GM23338 (cell line): ENCODE results near the gene CAPN9. TPM values are rescaled to one million over a fixed set of nuclear protein-coding genes. Genes with fewer than 3 reads are reported as not detected.

Experiments
- ATAC-seq: fragments of 200-7000 bp; cut with Tn5 transposase; 3 replicates; pipeline ENCODE4 v1.9.1; 2020
- DNase-seq: peaks from one replicate; pipeline ENCODE4 v3.0.0-alpha.2; 2015; ENCODE audit warnings: low spot score
- H2AFZ ChIP-seq: fragments of 200-600 bp; sonication (generic); 2 replicates; pipeline ENCODE4 v1.8.0; 2016; ENCODE audit warnings: antibody characterized with exemption, mild to moderate bottlenecking, moderate library complexity
- H3F3A ChIP-seq: fragments of 200-600 bp; sonication (generic); replicated peaks from 2 replicates; pipeline ENCODE4 v1.8.0; 2017; ENCODE audit warnings: antibody characterized with exemption, mixed run types, low read depth
- H3K27ac ChIP-seq: fragments of 200-600 bp; sonication (generic); 2 replicates; pipeline ENCODE4 v1.6.1; 2016; ENCODE audit warnings: low read depth
- H3K27me3 ChIP-seq: fragments of 200-600 bp; sonication (generic); 2 replicates; pipeline ENCODE4 v1.8.0; 2016; ENCODE audit warnings: mild to moderate bottlenecking, mixed run types, moderate library complexity; ENCODE audit not compliant: insufficient read depth
- H3K36me3 ChIP-seq: fragments of 200-600 bp; sonication (generic); 2 replicates; pipeline ENCODE4 v1.8.0; 2016; ENCODE audit warnings: mild to moderate bottlenecking; ENCODE audit not compliant: insufficient read depth
- H3K4me1 ChIP-seq: fragments of 200-600 bp; sonication (generic); 2 replicates; pipeline ENCODE4 v1.8.0; 2016; ENCODE audit warnings: mild to moderate bottlenecking, moderate library complexity; ENCODE audit not compliant: insufficient read depth
- H3K4me2 ChIP-seq: fragments of 200-600 bp; sonication (generic); 2 replicates; pipeline ENCODE4 v1.7.1; 2017; ENCODE audit warnings: mixed run types
- H3K4me3 ChIP-seq: fragments of 200-600 bp; sonication (generic); 2 replicates; pipeline ENCODE4 v1.6.1; 2016; ENCODE audit warnings: mixed run types
- H3K79me2 ChIP-seq: fragments of 200-600 bp; sonication (generic); replicated peaks from 2 replicates; pipeline ENCODE4 v1.8.0; 2017; ENCODE audit warnings: mild to moderate bottlenecking; ENCODE audit not compliant: insufficient read depth
- H3K9me2 ChIP-seq: fragments of 200-600 bp; sonication (generic); 2 replicates; pipeline ENCODE4 v1.8.0; 2017; ENCODE audit not compliant: insufficient read depth
- H4K20me1 ChIP-seq: fragments of 200-600 bp; sonication (generic); replicated peaks from 2 replicates; pipeline ENCODE4 v1.8.0; 2017; ENCODE audit warnings: mild to moderate bottlenecking; ENCODE audit not compliant: insufficient read depth
- H3K27ac Mint-ChIP-seq: 2 replicates; pipeline ENCODE4 v1.8.0; 2020; ENCODE audit warnings: inconsistent platforms, mild to moderate bottlenecking, moderate library complexity, mixed read lengths
- H3K27me3 Mint-ChIP-seq: 3 replicates; pipeline ENCODE4 v1.8.0; 2022; ENCODE audit warnings: low read depth, mild to moderate bottlenecking, moderate library complexity, mixed read lengths, inconsistent platforms; ENCODE audit not compliant: insufficient read depth, poor library complexity
- H3K36me3 Mint-ChIP-seq: 3 replicates; pipeline ENCODE4 v1.8.0; 2021; ENCODE audit warnings: low read depth, mild to moderate bottlenecking, inconsistent platforms, moderate library complexity, mixed read lengths
- H3K4me1 Mint-ChIP-seq: 3 replicates; pipeline ENCODE4 v1.8.0; 2020; ENCODE audit warnings: mild to moderate bottlenecking, inconsistent platforms, mixed read lengths
- H3K4me3 Mint-ChIP-seq: 3 replicates; pipeline ENCODE4 v1.8.0; 2021; ENCODE audit warnings: moderate library complexity, mild to moderate bottlenecking, inconsistent platforms, mixed read lengths
- H3K9me3 Mint-ChIP-seq: 3 replicates; pipeline ENCODE4 v1.8.0; 2020; ENCODE audit warnings: moderate library complexity, mild to moderate bottlenecking, inconsistent platforms, mixed read lengths
- CREB1 ChIP-seq: fragments of 250-450 bp; sonication (Bioruptor Pico); IDR thresholded peaks from 2 replicates; pipeline ENCODE4 v1.5.0; 2020; ENCODE audit warnings: low read depth, mild to moderate bottlenecking, moderate library complexity
- CTCF ChIP-seq, 2 experiments: fragments of 200-600 bp in 1 of 2; sonication (generic) in 1 of 2; conservative IDR thresholded peaks; 2 replicates each; pipeline versions ENCODE4 v1.5.1 to v1.6.1; 2016 to 2017; ENCODE audit warnings: antibody characterized with exemption in 2 of 2, low read depth in 2 of 2, mild to moderate bottlenecking in 2 of 2, moderate library complexity in 1 of 2
- EZH2 ChIP-seq: fragments of 200-600 bp; sonication (generic); IDR thresholded peaks from one replicate; pipeline ENCODE4 v1.8.0; 2017; ENCODE audit warnings: antibody characterized with exemption, mild to moderate bottlenecking, low read depth; ENCODE audit not compliant: unreplicated experiment
- EZH2phosphoT487 ChIP-seq: fragments of 200-600 bp; sonication (generic); IDR thresholded peaks from one replicate; pipeline ENCODE4 v1.8.1; 2018; ENCODE audit warnings: antibody characterized with exemption; ENCODE audit not compliant: unreplicated experiment
- JUNB ChIP-seq: IDR thresholded peaks from one replicate; pipeline ENCODE4 v1.6.1; 2016; ENCODE audit warnings: antibody characterized with exemption; ENCODE audit not compliant: unreplicated experiment
- NANOG ChIP-seq: IDR thresholded peaks from 2 replicates; pipeline ENCODE4 v1.6.1; 2016; ENCODE audit warnings: antibody characterized with exemption, borderline replicate concordance
- POLR2AphosphoS5 ChIP-seq: IDR thresholded peaks from 2 replicates; pipeline ENCODE4 v1.6.1; 2016; ENCODE audit warnings: antibody characterized with exemption, low read depth
- REST ChIP-seq: IDR thresholded peaks from one replicate; pipeline ENCODE4 v1.6.1; 2018; ENCODE audit warnings: antibody characterized with exemption; ENCODE audit not compliant: unreplicated experiment
- STAT1 ChIP-seq: IDR thresholded peaks from one replicate; pipeline ENCODE4 v1.6.1; 2016; ENCODE audit warnings: antibody characterized with exemption; ENCODE audit not compliant: unreplicated experiment
- ZNF114 ChIP-seq: fragments of 250-450 bp; sonication (Bioruptor Pico); IDR thresholded peaks from 2 replicates; pipeline ENCODE4 v1.5.0; 2020; ENCODE audit warnings: mild to moderate bottlenecking, moderate library complexity
- ZNF331 ChIP-seq: fragments of 250-450 bp; sonication (Bioruptor Pico); IDR thresholded peaks from 2 replicates; pipeline ENCODE4 v1.5.0; 2020; ENCODE audit warnings: low read depth, mild to moderate bottlenecking, moderate library complexity
- polyA plus RNA-seq: library from polyadenylated mRNA; unstranded; fragments of >200 nt; fragmentation: Nextera tagmentation; extraction: Ambion mirVana; gene quantifications from 2 replicates; pipeline ENCODE4 v1.2.1, GENCODE V29; 2016
- total RNA-seq: library from RNA; depleted of rRNA; stranded (reverse); fragments of >200 nt; shearing (Covaris generic); gene quantifications from 2 replicates; pipeline ENCODE4 v1.2.3, GENCODE V29; 2014
- TF ChIP-seq, protein P1 (sequence below): fragments of 250-450 bp; sonication (Bioruptor Pico); IDR thresholded peaks from 2 replicates; pipeline ENCODE4 v1.5.0; 2020; ENCODE audit warnings: mild to moderate bottlenecking, moderate library complexity
- TF ChIP-seq, protein P2 (sequence below): IDR thresholded peaks from 2 replicates; pipeline ENCODE4 v1.6.1; 2016; ENCODE audit warnings: antibody characterized with exemption

The CAPN9 gene
- total and polyA plus RNA-seq, 2 experiments from 2014 or later, result 0.07 TPM; not detected in 1

DNA sequence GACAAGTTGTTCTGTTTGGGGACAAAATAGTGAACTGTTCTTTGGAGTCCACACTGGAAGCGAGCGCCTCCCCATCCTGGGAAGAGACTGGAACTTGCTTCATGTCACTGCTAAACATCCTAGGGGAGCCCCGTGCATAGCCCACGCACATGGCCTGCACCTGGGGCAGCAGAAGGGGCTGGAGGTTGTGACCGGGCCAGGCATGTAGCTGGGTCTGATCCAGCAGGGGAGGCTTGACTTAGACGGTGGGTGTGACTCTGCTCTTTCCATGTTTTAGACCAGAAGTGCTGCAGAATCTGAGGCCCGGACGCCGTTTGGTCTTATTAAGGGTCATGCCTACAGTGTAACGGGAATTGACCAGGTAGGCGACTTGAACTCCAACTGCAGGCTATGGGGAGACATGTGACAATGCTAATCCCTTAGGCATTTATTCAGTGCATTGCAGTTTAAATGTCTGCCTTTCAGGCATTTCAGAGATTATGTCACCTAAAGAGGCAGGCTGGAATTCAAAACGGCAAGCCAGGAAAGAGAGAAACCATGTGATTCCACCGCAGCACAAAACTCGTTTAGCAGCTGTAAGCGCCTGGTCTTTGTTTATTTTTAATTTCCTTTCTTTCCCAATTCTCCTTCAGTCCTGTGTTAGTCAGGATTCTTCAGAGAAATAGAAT, 21.8 kb downstream of the CAPN9 start:
- ATAC-seq (peak; percentile 35), DNase-seq (peak; percentile 17)
- Mint-ChIP-seq H3K36me3 (no peaks in the 10 kb centered on the region), H3K27me3 (peaks cover 3% of the 10 kb centered on the region), H3K27ac (no peak overlapping the region), H3K9me3 (peaks cover 4% of the 10 kb centered on the region; the same call in 1 of the 3 replicates), H3K4me3 (no peak overlapping the region), H3K4me1 (no peaks in the 10 kb centered on the region)
- Histone ChIP-seq H2AFZ (no peak overlapping the region), H3K4me2 (no peak overlapping the region), H4K20me1 (no peaks in the 10 kb centered on the region), H3K4me1 (no peaks in the 10 kb centered on the region), H3K9me2 (0 out of 2 replicates have a peak, but pooled peaks cover 5% of the 10 kb centered on the region), H3K27me3 (no peaks in the 10 kb centered on the region), H3K79me2 (no peaks in the 10 kb centered on the region), H3K4me3 (no peak overlapping the region), H3F3A (no peaks in the 10 kb centered on the region), H3K36me3 (no peaks in the 10 kb centered on the region), H3K27ac (no peak overlapping the region)
- TF ChIP-seq JUNB (no peak), CTCF (conservative IDR thresholded peaks at IDR 0.05; ENCODE audit: low read depth in 2 of 2) (no peak), STAT1 (no peak), ZNF114 (CRISPR knock-in tag) (no peak), POLR2AphosphoS5 (no peak), EZH2phosphoT487 (no peak), NANOG (no peak), CREB1 (no peak), ZNF331 (no peak), EZH2 (no peak), REST (no peak)
- TF ChIP-seq, protein P1, sequence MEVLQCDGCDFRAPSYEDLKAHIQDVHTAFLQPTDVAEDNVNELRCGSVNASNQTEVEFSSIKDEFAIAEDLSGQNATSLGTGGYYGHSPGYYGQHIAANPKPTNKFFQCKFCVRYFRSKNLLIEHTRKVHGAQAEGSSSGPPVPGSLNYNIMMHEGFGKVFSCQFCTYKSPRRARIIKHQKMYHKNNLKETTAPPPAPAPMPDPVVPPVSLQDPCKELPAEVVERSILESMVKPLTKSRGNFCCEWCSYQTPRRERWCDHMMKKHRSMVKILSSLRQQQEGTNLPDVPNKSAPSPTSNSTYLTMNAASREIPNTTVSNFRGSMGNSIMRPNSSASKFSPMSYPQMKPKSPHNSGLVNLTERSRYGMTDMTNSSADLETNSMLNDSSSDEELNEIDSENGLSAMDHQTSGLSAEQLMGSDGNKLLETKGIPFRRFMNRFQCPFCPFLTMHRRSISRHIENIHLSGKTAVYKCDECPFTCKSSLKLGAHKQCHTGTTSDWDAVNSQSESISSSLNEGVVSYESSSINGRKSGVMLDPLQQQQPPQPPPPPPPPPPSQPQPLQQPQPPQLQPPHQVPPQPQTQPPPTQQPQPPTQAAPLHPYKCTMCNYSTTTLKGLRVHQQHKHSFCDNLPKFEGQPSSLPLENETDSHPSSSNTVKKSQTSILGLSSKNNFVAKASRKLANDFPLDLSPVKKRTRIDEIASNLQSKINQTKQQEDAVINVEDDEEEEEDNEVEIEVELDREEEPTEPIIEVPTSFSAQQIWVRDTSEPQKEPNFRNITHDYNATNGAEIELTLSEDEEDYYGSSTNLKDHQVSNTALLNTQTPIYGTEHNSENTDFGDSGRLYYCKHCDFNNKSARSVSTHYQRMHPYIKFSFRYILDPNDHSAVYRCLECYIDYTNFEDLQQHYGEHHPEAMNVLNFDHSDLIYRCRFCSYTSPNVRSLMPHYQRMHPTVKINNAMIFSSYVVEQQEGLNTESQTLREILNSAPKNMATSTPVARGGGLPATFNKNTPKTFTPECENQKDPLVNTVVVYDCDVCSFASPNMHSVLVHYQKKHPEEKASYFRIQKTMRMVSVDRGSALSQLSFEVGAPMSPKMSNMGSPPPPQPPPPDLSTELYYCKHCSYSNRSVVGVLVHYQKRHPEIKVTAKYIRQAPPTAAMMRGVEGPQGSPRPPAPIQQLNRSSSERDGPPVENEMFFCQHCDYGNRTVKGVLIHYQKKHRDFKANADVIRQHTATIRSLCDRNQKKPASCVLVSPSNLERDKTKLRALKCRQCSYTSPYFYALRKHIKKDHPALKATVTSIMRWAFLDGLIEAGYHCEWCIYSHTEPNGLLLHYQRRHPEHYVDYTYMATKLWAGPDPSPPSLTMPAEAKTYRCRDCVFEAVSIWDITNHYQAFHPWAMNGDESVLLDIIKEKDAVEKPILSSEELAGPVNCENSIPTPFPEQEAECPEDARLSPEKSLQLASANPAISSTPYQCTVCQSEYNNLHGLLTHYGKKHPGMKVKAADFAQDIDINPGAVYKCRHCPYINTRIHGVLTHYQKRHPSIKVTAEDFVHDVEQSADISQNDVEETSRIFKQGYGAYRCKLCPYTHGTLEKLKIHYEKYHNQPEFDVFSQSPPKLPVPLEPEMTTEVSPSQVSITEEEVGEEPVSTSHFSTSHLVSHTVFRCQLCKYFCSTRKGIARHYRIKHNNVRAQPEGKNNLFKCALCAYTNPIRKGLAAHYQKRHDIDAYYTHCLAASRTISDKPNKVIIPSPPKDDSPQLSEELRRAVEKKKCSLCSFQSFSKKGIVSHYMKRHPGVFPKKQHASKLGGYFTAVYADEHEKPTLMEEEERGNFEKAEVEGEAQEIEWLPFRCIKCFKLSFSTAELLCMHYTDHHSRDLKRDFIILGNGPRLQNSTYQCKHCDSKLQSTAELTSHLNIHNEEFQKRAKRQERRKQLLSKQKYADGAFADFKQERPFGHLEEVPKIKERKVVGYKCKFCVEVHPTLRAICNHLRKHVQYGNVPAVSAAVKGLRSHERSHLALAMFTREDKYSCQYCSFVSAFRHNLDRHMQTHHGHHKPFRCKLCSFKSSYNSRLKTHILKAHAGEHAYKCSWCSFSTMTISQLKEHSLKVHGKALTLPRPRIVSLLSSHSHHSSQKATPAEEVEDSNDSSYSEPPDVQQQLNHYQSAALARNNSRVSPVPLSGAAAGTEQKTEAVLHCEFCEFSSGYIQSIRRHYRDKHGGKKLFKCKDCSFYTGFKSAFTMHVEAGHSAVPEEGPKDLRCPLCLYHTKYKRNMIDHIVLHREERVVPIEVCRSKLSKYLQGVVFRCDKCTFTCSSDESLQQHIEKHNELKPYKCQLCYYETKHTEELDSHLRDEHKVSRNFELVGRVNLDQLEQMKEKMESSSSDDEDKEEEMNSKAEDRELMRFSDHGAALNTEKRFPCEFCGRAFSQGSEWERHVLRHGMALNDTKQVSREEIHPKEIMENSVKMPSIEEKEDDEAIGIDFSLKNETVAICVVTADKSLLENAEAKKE (CRISPR knock-in tag), result no peak
- TF ChIP-seq, protein P2, sequence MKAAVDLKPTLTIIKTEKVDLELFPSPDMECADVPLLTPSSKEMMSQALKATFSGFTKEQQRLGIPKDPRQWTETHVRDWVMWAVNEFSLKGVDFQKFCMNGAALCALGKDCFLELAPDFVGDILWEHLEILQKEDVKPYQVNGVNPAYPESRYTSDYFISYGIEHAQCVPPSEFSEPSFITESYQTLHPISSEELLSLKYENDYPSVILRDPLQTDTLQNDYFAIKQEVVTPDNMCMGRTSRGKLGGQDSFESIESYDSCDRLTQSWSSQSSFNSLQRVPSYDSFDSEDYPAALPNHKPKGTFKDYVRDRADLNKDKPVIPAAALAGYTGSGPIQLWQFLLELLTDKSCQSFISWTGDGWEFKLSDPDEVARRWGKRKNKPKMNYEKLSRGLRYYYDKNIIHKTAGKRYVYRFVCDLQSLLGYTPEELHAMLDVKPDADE, result no peak
